HuH-7 (cell line): ENCODE data around the gene IL20RA.
"Not testable (repeated sequence)": the region's sequence is repeated elsewhere in the genome, so short reads cannot be mapped to it uniquely, and the experiment has no call there.

Source experiments
- DNase-seq: peaks from one replicate; pipeline ENCODE4 v3.0.0; 2011; ENCODE audit warnings: low spot score

IL20RA gene

GRCh38 chr6:136971609-136972008, 73.2 kb downstream of the IL20RA start:
- no peak for DNase-seq

GRCh38 chr6:136969930-136970329, 74.8 kb downstream of the IL20RA start:
- DNase-seq, result no peak

GRCh38 chr6:136969433-136969832, 75.3 kb downstream of the IL20RA start:
- no peak for DNase-seq

GRCh38 chr6:136968837-136969236, 75.9 kb downstream of the IL20RA start:
- DNase-seq, result no peak

- peak; percentile 78 for DNase-seq
Measured at GRCh38 chr6:136967876-136968752, 76.7 kb downstream of the IL20RA start.

GRCh38 chr6:136964398-136964797, 80.4 kb downstream of the IL20RA start:
- DNase-seq, result no peak

- DNase-seq, result no peak
Measured at GRCh38 chr6:136963259-136963658, 81.5 kb downstream of the IL20RA start.

- DNase-seq, result no peak
Measured at GRCh38 chr6:136962661-136963060, 82.1 kb downstream of the IL20RA start.

GRCh38 chr6:136961848-136962247, 82.9 kb downstream of the IL20RA start:
- no peak for DNase-seq

GRCh38 chr6:136960781-136961180, 84.0 kb downstream of the IL20RA start:
- no peak for DNase-seq

- DNase-seq, result not testable (repeated sequence)
Measured at GRCh38 chr6:136959935-136960334, 84.8 kb downstream of the IL20RA start.

GRCh38 chr6:136959471-136959891, 85.3 kb downstream of the IL20RA start:
- DNase-seq, result peak; percentile 62

GRCh38 chr6:136958168-136958567, 86.6 kb downstream of the IL20RA start:
- no peak for DNase-seq

- DNase-seq, result no peak
Measured at GRCh38 chr6:136956590-136957544, 87.9 kb downstream of the IL20RA start.

- no peak for DNase-seq
Measured at GRCh38 chr6:136955123-136955522, 89.6 kb downstream of the IL20RA start.

GRCh38 chr6:136952714-136953260, 92.0 kb downstream of the IL20RA start:
- no peak for DNase-seq

GRCh38 chr6:136950436-136951126, 94.2 kb downstream of the IL20RA start:
- DNase-seq, result no peak
